Small intestine (tissue), 7 donors: ENCODE data around the gene RBM47. TPM values are rescaled to one million over a fixed set of nuclear protein-coding genes. Genes with fewer than 3 reads are reported as not detected.

Experiments
- DNase-seq, 2 donors: peaks; one replicate each; pipeline versions ENCODE4 v3.0.0 to v3.0.0-alpha.2; 2013
- FAIRE-seq: peaks from 2 replicates; lab custom pipeline; 2012; peaks lifted over from hg19 to GRCh38; lab: Jason Lieb, UNC
- H3K27ac ChIP-seq, 3 donors: one replicate each; pipeline ENCODE4 v1.5.1; 2013; ENCODE audit warnings: low read length in 2 of 3, mild to moderate bottlenecking in 2 of 3, control low read depth in 1 of 3, inconsistent platforms in 1 of 3, low read depth in 1 of 3, moderate library complexity in 1 of 3
- H3K27me3 ChIP-seq, 3 donors: one replicate each; pipeline ENCODE4 v1.6.1; 2013; ENCODE audit warnings: low read length in 3 of 3, inconsistent platforms in 1 of 3; ENCODE audit not compliant: control insufficient read depth in 3 of 3, insufficient read depth in 3 of 3
- H3K36me3 ChIP-seq, 3 donors: one replicate each; pipeline ENCODE4 v1.6.1; 2013; ENCODE audit warnings: low read length in 3 of 3, inconsistent platforms in 1 of 3, low read depth in 1 of 3, mild to moderate bottlenecking in 1 of 3, moderate library complexity in 1 of 3; ENCODE audit not compliant: control insufficient read depth in 3 of 3, insufficient read depth in 2 of 3
- H3K4me1 ChIP-seq, 3 donors: one replicate each; pipeline ENCODE4 v1.6.1; 2013; ENCODE audit warnings: low read length in 2 of 3, inconsistent platforms in 1 of 3, low read depth in 1 of 3, mild to moderate bottlenecking in 1 of 3, moderate library complexity in 1 of 3; ENCODE audit not compliant: control insufficient read depth in 3 of 3, insufficient read depth in 2 of 3
- H3K4me3 ChIP-seq, 3 donors: one replicate each; pipeline ENCODE4 v1.5.1; 2013; ENCODE audit warnings: low read length in 3 of 3, control low read depth in 1 of 3, inconsistent platforms in 1 of 3, low read depth in 1 of 3, mild to moderate bottlenecking in 1 of 3, moderate library complexity in 1 of 3
- H3K9me3 ChIP-seq, 2 donors: one replicate each; pipeline ENCODE4 v1.6.1; 2013; ENCODE audit warnings: low read depth in 1 of 2, low read length in 1 of 2; ENCODE audit not compliant: control insufficient read depth in 2 of 2, insufficient read depth in 1 of 2
- WGBS, 3 donors: extraction: QIAGEN DNeasy Blood & Tissue Kit; methylation state at CpG; one replicate each; pipeline ENCODE4 v1.1.7; 2013; 5-methylcytosine and 5-hydroxymethylcytosine counted together
- polyA plus RNA-seq, 4 donors: library from polyadenylated mRNA; stranded (reverse) in 3 of 4; unstranded in 1 of 4; fragments of 200-250 nt in 3 of 4; fragments of 120-200 nt in 1 of 4; gene quantifications; one replicate each; pipeline versions ENCODE4 v1.2.1 to v1.2.3, GENCODE V29; 2013
- donor health status: healthy with polysubstance abuse.
- donor health status: control.
- donor health status: control.
- donor health status: Bipolar disorder and iron deficiency.
- donor health status: healthy.

The RBM47 gene
- polyA plus RNA-seq, 4 donors = 49.5 to 127 (median 106) TPM

DNA sequence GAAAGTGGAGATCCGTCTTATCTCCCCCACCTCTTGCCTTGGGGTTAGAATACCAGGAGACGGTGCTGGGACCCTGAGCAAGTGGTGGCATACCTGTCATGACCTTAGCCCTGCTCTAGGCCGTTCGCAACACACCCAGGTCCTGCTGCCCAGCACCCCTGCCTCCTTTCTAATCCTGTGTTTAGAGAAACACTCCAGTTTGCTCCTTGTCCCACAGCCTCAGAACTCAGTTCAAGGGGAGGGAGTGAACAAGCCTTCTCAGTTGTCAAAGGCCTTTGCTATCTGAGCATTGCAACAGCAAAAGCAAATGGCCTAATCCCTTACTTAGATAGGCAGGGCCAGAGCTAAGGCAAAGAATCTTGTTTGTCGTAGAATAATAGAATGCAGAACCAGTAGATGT lies 226.6 kb downstream of the RBM47 start:
- DNase-seq (peak in 1 of 2 donors; percentile 77), FAIRE-seq (no peak)
- Histone ChIP-seq H3K27ac (peak overlapping the region in 1 of 3 donors; percentile 95), H3K9me3 (peaks cover 0 to 15% of the 10 kb centered on the region in 2 donors), H3K36me3 (no peaks in the 10 kb centered on the region), H3K4me1 (peaks cover 0 to 42% (median 3%) of the 10 kb centered on the region in 3 donors), H3K4me3 (no peak overlapping the region), H3K27me3 (no peaks in the 10 kb centered on the region)
- WGBS, 3 donors = 68 to 85% (median 77%) methylated on average over 5 of the region's 5 CpGs

DNA sequence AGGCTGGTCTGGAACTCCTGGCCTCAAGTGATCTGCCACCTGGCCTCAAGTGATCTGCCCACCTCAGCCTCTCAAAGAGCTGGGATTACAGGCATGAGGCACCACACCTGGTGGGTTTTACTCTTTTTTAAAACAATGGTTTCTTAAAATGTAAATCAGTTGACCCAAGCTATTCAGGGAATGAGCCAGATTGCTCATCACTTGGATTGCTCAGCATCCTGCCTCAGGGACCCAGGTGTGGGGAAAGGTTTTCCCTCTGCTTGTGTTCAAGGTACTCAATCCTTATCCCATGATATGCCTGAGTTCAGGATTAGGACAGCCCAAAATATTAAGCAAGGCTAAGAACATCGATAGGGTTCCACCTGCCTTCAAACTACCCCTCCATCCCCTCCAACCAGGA lies 227.1 kb downstream of the RBM47 start:
- H3K4me3 ChIP-seq = no peak overlapping the region
- H3K36me3 ChIP-seq = no peaks in the 10 kb centered on the region
- no peaks in the 10 kb centered on the region for H3K27me3 ChIP-seq
- H3K9me3 ChIP-seq = peaks cover 0 to 14% of the 10 kb centered on the region in 2 donors
- 83 to 95% (median 88%) methylated on average over 1 of the region's 1 CpG for WGBS, 3 donors
- DNase-seq (no peak), FAIRE-seq (no peak)
- peaks cover 0 to 42% (median 3%) of the 10 kb centered on the region in 3 donors for H3K4me1 ChIP-seq
- H3K27ac ChIP-seq = peak overlapping the region in 1 of 3 donors; percentile 95

GRCh38 chr4:40401631-40402030 lies 228.0 kb downstream of the RBM47 start:
- Histone ChIP-seq H3K27me3 (no peaks in the 10 kb centered on the region), H3K9me3 (peaks cover 0 to 4% of the 10 kb centered on the region in 2 donors), H3K4me3 (no peak overlapping the region), H3K4me1 (peaks cover 0 to 42% (median 3%) of the 10 kb centered on the region in 3 donors), H3K36me3 (no peaks in the 10 kb centered on the region), H3K27ac (no peak overlapping the region)
- no peak for FAIRE-seq
- no peak for DNase-seq
- 70 to 94% (median 87%) methylated on average over 8 of the region's 8 CpGs for WGBS, 3 donors

- no peak for DNase-seq
- no peak for FAIRE-seq
- H3K4me1 ChIP-seq = peaks cover 2 to 38% (median 3%) of the 10 kb centered on the region in 3 donors
- WGBS, 3 donors = 92 to 97% (median 96%) methylated on average over 6 of the region's 6 CpGs
- H3K9me3 ChIP-seq = no peaks in the 10 kb centered on the region
- H3K36me3 ChIP-seq = no peaks in the 10 kb centered on the region
- H3K27ac ChIP-seq = no peak overlapping the region
- H3K4me3 ChIP-seq = no peak overlapping the region
- H3K27me3 ChIP-seq = no peaks in the 10 kb centered on the region
Observed at GRCh38 chr4:40401096-40401495, 228.6 kb downstream of the RBM47 start.

DNA sequence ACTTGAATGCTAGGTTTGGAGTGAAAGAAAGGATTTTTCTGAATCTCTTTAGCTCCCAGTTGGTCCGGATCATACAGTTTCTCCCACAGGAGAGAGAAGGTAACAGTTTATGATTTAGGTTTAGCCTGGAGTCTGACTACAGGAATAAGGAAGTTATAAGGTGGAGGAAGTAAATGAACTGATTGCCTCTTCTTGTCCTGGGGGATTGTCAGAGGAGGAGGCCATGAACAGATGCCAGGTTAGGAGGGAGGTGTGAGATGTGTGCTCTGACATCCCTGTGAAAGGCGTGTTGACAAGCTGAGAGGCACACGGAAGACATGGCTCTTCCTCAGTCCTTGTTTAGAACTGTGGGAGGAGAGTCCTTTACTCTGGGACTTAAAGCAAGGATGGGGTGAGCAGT lies 230.1 kb downstream of the RBM47 start:
- Histone ChIP-seq H3K4me3 (no peak overlapping the region), H3K27me3 (no peaks in the 10 kb centered on the region), H3K4me1 (peaks cover 3 to 27% (median 4%) of the 10 kb centered on the region in 3 donors), H3K36me3 (no peaks in the 10 kb centered on the region), H3K9me3 (no peaks in the 10 kb centered on the region), H3K27ac (no peak overlapping the region)
- WGBS, 3 donors = 77 to 83% (median 78%) methylated on average over 3 of the region's 3 CpGs
- FAIRE-seq (no peak), DNase-seq (no peak)

GRCh38 chr4:40395908-40396793 lies 233.5 kb downstream of the RBM47 start:
- DNase-seq (peak in 1 of 2 donors; percentile 64), FAIRE-seq (no peak)
- H3K27ac ChIP-seq = no peak overlapping the region
- 51 to 64% (median 55%) methylated on average over 7 of the region's 7 CpGs for WGBS, 3 donors
- H3K4me3 ChIP-seq = no peak overlapping the region
- H3K9me3 ChIP-seq = no peaks in the 10 kb centered on the region
- no peaks in the 10 kb centered on the region for H3K36me3 ChIP-seq
- no peaks in the 10 kb centered on the region for H3K27me3 ChIP-seq
- peaks cover 0 to 4% (median 3%) of the 10 kb centered on the region in 3 donors for H3K4me1 ChIP-seq

DNA sequence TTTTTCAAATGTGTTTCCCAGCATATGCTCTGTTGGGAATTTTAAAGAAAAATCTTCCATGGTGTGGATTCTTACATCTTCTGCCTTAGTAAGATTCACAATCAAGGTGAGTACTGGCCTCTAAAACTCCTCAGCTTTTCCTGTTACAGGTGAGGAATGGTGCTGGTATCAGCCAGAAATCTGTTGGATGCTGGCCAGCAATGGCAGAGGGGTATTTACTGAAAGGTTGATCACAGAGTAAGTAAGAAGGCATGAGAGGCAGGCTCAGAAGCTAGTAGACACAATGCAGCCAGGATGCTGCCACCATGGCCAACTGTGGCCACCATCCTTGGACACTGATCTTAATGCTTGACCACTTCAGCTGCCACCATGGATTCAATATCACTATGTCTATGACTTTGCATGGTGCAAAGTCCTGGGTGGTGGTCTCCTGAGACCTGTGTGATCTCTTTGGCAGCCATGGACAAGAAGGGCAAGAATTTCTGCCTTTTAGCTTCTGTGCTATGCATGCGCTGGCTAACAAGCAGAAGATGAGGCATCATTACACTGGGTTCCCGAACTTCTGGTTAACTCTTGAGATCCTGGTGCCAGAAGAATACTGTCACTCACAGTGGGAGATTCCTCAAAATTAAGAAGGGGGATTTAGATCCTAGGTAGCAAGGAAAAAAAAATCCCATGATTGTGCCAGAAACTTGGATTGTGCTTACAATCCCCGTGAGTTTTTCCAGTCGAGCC lies 234.3 kb downstream of the RBM47 start:
- Histone ChIP-seq H3K27ac (no peak overlapping the region), H3K27me3 (no peaks in the 10 kb centered on the region), H3K9me3 (no peaks in the 10 kb centered on the region), H3K4me3 (no peak overlapping the region), H3K4me1 (peaks cover 0 to 4% (median 3%) of the 10 kb centered on the region in 3 donors), H3K36me3 (no peaks in the 10 kb centered on the region)
- WGBS, 3 donors = 12 to 53% (median 29%) methylated on average over 4 of the region's 4 CpGs
- DNase-seq = no peak
- no peak for FAIRE-seq

GRCh38 chr4:40394236-40394635 lies 235.4 kb downstream of the RBM47 start:
- Histone ChIP-seq H3K9me3 (no peaks in the 10 kb centered on the region), H3K27me3 (no peaks in the 10 kb centered on the region), H3K4me1 (peaks cover 0 to 4% (median 0%) of the 10 kb centered on the region in 3 donors), H3K4me3 (no peak overlapping the region), H3K27ac (no peak overlapping the region), H3K36me3 (no peaks in the 10 kb centered on the region)
- DNase-seq (no peak), FAIRE-seq (no peak)
- WGBS, 3 donors = 69 to 93% (median 81%) methylated on average over 6 of the region's 6 CpGs
